Measurements from ENCODE around the gene FBXW7. TPM values are rescaled to one million over a fixed set of nuclear protein-coding genes. Genes with fewer than 3 reads are reported as not detected.
A peak's percentile ranks its signal among the peaks of the same experiment; 100 is the strongest.

FBXW7 gene
- total RNA-seq, 1 donor, result 59.7 TPM

DNA sequence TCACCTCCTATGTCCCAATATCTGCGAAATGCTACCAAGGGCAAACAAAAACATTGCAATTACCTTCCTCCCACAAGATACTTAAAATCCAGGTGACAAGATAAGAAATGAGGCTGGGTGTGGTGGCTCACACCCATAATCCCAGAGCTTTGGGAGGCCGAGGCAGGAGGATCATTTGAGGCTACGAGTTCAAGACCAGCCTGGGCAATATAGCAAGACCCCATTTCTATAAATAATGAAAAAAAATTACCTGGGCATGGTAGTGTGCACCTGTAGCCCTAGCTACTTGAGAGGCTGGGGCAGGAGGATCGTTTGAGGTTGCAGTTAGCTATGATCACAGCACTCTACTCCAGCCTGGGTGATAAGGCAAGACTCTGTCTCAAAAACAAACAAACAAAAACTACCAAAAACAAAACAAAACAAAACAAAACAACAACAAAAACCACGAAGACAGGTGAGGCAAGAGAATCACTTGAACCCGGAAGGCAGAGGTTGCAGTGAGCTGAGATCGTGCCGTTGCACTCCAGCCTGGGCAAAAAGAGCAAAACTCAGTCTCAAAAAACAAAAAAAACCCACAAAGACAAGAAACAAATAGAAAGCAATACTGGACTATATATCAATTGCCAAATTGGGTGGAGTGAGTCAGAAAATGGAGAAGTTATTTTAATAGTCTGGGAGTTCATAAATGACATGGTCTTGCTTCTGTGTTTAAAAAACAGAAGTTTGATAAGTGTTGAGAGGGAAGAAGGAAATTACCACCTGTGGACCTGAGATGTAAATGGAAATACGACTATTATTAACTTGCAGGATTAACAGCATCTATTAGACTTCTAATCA lies 176.5 kb downstream of the FBXW7 start:
- no peak overlapping the region for H3K4me3 ChIP-seq (ENCODE audit: low read depth, low read length)
- TF ChIP-seq, protein P1, sequence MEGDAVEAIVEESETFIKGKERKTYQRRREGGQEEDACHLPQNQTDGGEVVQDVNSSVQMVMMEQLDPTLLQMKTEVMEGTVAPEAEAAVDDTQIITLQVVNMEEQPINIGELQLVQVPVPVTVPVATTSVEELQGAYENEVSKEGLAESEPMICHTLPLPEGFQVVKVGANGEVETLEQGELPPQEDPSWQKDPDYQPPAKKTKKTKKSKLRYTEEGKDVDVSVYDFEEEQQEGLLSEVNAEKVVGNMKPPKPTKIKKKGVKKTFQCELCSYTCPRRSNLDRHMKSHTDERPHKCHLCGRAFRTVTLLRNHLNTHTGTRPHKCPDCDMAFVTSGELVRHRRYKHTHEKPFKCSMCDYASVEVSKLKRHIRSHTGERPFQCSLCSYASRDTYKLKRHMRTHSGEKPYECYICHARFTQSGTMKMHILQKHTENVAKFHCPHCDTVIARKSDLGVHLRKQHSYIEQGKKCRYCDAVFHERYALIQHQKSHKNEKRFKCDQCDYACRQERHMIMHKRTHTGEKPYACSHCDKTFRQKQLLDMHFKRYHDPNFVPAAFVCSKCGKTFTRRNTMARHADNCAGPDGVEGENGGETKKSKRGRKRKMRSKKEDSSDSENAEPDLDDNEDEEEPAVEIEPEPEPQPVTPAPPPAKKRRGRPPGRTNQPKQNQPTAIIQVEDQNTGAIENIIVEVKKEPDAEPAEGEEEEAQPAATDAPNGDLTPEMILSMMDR (IDR thresholded peaks at IDR 0.05; ENCODE audit: insufficient read depth, low read length), result no peak
- DNase-seq (ENCODE audit: low read depth), result no peak

DNA sequence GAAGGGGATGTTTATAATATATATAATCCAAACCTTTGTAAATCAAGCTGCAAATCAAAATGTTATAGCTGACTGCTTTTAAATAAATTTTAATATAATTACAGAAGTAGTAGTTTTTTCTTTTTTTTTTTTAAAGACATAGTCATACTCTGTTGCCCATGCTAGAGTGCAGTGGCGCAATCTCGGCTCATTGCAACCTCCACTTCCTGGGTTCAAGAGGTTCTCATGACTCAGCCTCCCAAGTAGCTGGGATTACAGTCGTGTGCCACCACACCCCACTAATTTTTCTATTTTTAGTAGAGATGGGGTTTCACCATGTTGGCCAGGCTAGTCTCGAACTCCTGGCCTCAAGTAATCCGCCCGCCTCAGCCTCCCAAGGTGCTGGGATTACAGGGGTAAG lies 178.7 kb downstream of the FBXW7 start:
- no peak for DNase-seq (ENCODE audit: low read depth)
- no peak overlapping the region for H3K4me3 ChIP-seq (ENCODE audit: low read depth, low read length)
- TF ChIP-seq, protein P1 (IDR thresholded peaks at IDR 0.05; ENCODE audit: insufficient read depth, low read length), result no peak

DNA sequence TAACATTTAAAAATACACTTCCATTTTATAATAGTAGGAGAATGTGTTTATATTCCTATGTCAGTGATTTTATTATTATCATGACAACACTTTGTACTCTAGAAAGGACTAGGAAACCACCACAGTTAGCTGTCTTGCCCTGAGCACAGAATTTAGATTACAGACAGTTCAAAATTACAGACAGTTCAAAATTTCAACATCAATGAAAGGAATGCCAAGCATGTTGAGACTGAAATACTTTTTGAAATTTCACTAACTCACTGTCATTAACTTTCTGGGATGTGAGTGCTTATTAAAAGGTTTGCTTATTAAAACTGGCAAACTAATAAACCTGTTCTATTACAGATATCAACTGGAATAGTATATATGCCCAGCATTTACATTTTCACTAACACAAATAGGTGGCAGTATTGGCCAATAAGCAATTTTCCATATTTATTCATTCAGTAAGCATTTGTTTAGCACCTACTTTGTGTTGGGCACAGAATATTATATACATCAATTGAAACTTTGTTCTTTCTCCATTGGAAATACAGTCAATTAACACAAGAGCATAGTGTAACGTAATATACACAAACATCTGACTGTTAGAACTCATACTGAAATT lies 179.4 kb downstream of the FBXW7 start:
- peak; percentile 49 for DNase-seq (ENCODE audit: low read depth)
- TF ChIP-seq, protein P1 (IDR thresholded peaks at IDR 0.05; ENCODE audit: insufficient read depth, low read length), result no peak
- no peak overlapping the region for H3K4me3 ChIP-seq (ENCODE audit: low read depth, low read length)

DNA sequence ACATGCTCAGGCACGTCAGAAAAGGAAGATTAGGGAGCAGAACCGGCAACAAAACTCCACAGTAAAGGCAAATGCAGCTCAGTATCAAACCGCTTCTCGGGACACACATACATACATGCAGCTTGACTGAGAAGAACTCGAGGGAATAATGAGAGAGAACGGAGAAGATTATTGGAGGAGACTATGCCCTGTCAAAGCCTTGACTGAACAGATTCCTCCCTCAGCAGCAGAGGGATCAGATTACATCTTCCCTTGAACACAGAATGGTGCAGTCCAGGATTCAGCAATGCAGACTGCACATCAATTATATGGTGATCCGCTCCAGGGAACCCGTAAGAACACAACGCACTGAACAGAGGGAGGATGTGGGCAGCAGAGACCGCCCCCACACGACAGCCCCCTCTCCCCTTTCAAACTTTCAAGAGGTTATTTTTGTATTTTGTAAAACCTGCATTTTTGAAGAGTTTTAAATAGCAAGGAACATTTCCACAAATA lies 183.2 kb downstream of the FBXW7 start:
- peak overlapping the region; percentile 75 for H3K4me3 ChIP-seq (ENCODE audit: low read depth, low read length)
- DNase-seq (ENCODE audit: low read depth), result peak; percentile 98
- TF ChIP-seq, protein P1 (IDR thresholded peaks at IDR 0.05; ENCODE audit: insufficient read depth, low read length), result no peak

DNA sequence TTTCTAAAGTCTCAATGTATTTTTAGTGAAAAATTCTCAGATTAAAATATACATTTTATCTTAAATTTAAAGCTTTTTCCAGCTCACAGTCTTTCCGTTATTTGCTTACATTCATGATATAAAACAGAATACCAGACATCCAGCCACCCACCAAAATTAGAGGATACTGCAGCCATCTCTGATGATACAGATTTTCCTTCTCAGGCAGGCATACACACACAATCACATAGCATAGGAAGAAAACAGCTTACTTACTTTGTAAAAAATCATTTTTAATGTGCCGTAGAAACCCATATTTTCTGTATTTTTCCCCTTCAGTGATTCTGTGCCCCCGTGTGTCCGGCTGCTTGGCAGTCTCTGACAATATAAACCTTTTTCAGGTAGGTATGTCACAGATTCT lies 183.7 kb downstream of the FBXW7 start:
- TF ChIP-seq, protein P1 (IDR thresholded peaks at IDR 0.05; ENCODE audit: insufficient read depth, low read length), result no peak
- DNase-seq (ENCODE audit: low read depth), result no peak
- H3K4me3 ChIP-seq (ENCODE audit: low read depth, low read length), result peak overlapping the region; percentile 75

DNA sequence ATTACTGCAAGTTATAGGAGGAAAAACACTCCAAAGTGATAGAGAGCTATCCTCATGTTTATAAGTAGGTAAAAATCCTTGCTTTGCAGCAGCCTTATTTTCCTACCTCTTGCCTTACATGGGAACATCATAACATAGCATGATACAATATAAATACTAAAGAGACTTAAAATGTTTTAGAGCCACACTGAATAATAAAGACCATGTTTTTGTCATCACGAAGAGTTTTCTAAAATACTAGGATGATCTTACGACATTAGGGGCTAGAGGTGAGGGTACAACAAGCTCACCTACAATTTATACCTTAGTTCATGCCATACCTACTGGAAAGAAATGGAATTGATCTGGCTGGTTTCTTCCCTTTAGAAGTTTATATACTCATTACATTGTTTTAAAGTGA lies 184.8 kb downstream of the FBXW7 start:
- H3K4me3 ChIP-seq (ENCODE audit: low read depth, low read length), result peak overlapping the region; percentile 75
- TF ChIP-seq, protein P1 (IDR thresholded peaks at IDR 0.05; ENCODE audit: insufficient read depth, low read length), result peak; percentile 7
- DNase-seq (ENCODE audit: low read depth), result no peak

Measured in fibroblast of the aortic adventitia (primary cell).